Kidney glomerular epithelial cell (primary cell): ENCODE data around the gene DPAGT1.
"Not testable (repeated sequence)": the region's sequence is repeated elsewhere in the genome, so short reads cannot be mapped to it uniquely, and the experiment has no call there.

Experiments
- DNase-seq: peaks from one replicate; lab custom pipeline; 2025; lab: John Stamatoyannopoulos, UW

DPAGT1 gene

DNA sequence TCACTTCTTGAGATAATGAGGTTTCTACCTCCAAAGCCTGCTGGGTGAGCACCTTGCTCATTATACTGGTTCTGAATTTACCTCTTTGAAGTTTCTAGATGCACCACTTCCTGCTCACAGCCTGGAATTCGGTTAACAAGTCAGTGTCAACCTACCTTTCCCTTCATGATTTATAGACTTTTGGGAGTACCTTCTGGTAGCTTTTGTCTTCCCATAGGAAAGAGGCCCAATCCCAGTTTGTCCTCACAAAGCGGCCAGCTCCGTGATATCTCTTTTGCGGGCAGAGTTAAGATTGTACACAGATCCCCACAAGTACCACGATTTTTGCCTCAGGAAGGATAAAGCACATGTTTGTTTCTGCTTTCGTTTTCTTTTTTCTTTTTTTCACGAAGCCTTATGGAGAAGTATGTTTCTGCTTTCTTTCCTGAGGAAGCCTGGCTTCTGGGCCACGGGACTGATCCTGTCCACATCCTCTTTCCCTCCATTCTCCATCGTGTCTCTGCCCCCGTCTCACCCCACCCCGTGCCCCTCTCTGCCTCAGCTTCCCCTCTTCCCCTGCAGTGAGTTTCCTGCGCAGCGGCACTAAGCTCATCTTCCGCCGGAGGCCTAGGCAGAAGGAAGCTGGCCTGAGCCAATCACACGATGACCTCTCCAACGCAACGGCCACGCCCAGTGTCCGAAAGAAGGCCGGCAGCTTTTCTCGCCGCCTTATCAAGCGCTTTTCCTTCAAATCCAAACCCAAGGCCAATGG is 14.0 kb upstream of the DPAGT1 start:
- DNase-seq = no peak

DNA sequence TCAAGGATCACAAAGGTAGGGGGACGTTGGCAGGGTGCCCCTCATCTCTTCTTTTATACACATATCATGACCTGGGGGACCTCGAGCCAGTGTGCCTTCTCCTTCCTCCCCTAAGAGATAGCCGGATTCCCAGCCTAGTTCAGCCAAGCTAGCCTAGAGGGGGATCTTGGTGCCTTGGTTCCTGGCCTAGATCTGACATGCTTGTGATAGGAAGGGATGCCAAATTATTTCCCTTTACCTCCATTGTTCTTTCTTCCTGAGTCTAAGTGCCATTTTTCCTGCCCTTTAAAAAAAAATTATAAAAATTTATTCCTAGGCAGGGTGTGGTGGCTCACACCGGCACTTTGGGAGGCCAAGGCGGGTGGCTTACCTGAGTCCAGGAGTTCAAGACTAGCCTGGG is 12.7 kb upstream of the DPAGT1 start:
- DNase-seq = no peak

- DNase-seq = no peak
Observed at GRCh38 chr11:119113716-119114115, 12.1 kb upstream of the DPAGT1 start.

GRCh38 chr11:119112314-119113020 is 10.8 kb upstream of the DPAGT1 start:
- no peak for DNase-seq

DNA sequence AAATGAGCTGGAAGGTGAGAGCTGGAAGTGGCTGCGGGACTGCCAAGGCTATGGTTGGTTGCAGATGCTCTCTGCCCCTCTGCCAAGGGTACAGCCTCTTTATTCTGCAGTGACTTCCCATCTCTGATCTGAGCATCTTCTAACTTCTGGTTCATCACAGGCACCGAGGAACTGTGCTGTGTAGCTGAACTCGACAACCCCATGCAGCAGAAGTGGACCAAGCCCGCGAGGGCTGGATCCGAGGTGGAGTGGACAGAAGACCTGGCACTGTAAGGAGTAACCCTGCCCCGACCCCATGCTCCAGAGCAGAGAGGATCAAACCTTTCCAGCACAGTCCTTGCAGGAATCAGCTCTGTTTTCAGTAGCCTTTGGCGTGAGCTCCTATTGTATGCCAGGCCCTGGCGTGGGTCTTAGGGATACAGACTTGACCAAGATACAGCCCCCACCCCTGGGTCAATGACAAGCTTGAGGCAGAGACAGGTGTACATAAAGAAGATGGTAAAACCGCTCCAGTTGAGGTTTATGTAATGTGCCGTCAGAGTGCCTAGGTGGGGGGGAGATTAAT is 9.8 kb upstream of the DPAGT1 start:
- DNase-seq = no peak

- no peak for DNase-seq
Observed at GRCh38 chr11:119110439-119110838, 8.8 kb upstream of the DPAGT1 start.

GRCh38 chr11:119109843-119110242 is 8.2 kb upstream of the DPAGT1 start:
- DNase-seq = no peak

DNA sequence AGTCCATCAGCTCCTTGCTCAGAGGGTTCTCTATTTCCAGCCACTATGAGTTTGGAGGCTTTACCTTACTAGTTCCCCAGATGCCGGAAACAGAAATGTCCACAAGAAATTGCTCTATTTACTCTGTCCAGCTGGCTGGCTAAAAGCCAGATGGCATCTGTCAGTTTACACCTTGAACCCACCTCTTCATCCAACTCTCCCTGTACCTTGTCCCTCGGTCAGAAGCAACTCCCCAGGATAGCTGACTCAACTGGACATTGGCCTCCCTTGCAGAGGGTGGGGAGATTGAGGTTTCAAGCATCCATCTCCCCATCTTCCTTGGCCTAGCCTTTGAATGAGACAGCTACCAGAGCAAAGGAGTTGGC is 7.2 kb upstream of the DPAGT1 start:
- no peak for DNase-seq

DNA sequence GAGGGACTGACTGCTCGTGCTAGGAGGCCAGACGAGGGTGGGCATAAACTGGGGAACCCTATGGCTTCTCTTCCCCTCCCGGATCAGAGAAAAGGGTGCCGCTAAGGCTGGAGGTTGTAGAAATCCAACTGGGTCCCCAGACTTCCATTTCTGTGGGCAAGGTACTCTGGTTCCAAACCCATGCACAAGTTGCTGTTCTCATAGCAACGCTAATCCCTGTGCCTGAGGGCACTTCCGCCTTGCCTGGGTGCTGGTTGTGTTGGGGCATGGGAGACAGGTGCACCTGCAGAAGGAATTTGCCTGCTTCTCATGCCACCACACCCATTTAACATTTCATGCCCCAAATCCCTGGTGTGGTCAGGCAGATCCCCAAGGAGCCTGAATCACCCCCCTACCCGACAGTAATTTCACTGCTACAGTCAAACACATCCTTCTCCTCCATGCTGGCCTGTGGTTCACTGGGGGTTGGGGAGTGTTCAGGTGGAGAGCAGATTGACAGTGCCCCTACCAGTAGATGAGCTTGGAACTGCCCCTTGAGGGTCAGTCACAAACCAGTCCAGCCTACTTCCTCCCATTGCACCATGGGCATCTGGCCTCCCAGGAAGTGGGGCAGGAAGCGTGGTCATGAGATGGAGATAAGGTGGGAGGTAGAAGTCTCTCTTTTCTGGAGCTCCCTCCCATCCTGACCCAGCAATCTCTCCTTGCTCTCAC is 6.6 kb upstream of the DPAGT1 start:
- no peak for DNase-seq

GRCh38 chr11:119107538-119108145 is 6.0 kb upstream of the DPAGT1 start:
- DNase-seq = no peak

DNA sequence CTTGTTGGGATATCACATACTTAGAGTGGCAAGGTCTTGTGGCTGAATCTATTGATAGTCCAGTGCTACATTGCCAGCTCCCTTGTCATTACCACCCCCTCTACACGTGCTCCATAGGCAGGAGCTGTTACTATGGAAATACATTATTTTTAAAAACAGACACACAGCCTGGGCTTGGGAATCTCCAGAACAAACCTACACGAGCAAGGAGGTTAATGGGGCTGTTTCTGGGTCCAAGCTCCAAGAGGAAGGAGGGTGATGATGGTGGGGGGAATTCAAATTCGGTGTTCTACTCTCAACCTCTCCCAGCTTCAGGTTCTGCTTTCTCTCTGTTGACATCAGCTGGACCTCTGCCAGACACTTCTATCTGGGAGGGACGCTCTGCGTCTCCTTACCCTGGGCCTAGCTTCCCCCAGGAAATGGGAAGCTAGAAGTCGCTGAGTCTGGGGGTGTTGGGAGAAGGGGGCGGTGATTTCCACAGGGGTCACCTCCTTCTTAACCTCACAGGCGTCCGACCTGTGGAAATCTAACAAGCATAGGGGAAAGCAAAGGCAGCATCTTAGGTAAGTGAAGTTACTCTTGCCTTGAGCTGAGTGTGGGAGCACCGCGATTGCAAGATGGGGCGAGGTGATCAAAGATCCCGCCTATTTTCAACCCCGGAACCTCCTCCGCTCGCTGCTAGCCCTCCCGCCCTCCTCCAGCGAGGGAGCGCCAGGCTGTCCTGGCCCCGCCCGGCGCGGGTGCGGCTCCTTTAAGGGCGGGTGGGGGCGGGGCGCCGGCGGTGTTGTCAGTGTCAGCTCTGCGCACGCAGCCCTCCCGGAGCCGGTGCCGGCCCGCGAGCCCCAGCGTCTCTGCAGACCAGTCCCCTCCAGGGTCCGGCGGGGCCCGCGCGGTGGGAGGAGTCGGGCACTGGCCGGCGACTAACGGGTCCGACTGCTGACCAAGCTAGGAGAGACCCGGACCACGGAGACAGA is 5.2 kb upstream of the DPAGT1 start, which contains the start of gene C2CD2L:
Gene C2CD2L, plus strand, starts transcription at position 781 of the 974 bp plus-strand sequence. CDS start 398 bp downstream, outside the sequence.
- peak; percentile 80 for DNase-seq

DNA sequence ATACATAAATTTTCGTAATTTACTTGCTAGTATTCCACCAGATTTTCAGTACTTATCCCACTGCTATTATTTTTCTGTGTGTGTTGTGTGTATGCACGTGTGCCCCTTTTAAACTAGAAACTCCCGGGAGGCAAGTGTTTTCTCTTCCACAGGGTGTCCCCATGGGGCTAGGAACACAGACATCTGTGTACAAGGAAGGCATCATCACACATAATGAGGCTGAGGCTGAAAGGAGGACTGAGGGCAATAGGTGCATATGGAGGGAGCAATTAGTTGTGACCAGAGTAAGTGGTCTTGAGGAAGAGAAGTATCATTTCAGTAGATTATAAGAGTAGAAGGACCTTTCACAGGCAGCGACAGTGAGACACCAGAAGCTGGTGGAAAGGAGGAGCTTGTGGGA is 2.1 kb upstream of the DPAGT1 start:
- no peak for DNase-seq

GRCh38 chr11:119103161-119103664 is 1.6 kb upstream of the DPAGT1 start:
- DNase-seq = not testable (repeated sequence)

- DNase-seq = no peak
Observed at GRCh38 chr11:119100994-119101758, 477 bp downstream of the DPAGT1 start.

DNA sequence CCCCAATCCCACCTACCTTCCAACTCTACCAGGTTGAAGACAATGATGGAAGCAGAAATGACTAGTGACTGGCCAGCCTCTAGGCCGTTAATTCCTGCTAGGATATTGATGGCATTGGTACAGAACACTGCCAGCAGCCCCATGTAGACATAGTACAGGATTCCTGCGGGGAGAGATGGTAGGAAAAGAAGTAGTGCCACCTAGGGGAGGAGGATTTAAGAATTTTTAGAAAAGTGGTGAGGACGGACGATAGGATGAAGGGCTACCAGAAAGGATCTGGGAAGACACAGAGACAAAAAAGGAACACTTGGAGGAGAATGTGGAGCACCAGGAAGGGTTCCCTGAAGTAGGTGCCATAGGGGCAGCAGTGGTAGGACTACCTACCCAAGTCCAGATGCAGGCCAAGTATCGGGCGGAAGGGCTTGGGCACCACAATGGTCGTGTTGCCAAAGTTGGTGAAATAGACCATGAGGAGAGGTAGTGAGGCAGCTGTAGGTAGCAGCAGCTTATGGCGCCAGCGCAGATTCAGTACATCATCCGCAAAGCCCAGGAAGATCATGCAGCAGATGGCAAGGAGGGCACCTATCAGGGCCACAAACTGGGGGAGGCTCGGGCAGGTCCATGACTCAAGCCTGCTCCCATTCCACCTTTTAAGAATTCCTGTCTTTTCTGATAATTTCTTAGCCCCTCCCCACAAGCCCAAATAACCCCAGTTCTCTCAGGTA is 1.2 kb downstream of the DPAGT1 start:
- no peak for DNase-seq

DNA sequence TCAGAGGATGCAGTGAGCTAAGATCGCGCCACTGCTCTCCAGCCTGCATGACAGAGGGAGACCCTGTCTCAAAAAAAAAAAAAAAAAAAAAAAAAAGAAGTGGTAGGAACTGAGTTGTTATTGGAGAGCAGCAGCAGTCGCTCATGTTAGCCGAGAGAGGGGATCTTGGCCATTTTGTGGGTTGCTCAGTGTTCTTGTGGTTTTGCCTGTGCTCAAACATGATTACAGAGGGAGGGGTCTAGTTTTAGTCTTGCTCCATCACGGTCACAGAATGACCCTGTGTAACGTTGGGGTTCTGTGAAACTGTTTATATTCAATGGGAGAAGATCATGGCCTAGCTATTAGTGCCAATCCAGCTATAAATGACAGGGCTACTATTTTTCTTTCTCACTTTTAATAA is 1.9 kb downstream of the DPAGT1 start:
- DNase-seq = no peak

- DNase-seq = peak; percentile 99
Observed at GRCh38 chr11:119095066-119095880, 6.4 kb downstream of the DPAGT1 start.

- peak; percentile 44 for DNase-seq
Observed at GRCh38 chr11:119094816-119095065, 6.9 kb downstream of the DPAGT1 start.
